ENCODE measurements around the gene SPAG17. TPM values are rescaled to one million over a fixed set of nuclear protein-coding genes. Genes with fewer than 3 reads are reported as not detected.

Gene SPAG17
- total and polyA plus RNA-seq, 2 of the 4 experiments (the other 2 are of a cell fraction), result 0.10 TPM; not detected in 1

DNA sequence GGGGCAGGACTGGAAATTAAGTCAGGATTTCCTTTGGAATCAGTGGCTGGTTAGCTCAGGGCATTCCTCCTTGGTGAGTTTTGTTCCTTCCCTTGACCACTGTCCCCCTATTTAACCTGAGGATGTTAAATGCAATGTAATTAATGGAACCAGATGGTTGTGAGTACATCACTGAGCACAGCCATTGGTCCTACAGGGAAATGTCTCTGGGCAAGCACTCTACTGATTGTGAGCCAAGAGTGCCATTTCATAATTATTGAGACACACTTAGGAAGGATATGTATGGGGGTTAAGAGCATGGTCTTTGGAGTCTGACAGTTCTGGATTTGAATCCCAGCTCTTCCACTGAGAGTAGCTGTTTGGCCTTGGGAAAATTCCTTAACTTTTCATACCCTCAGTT lies 74.4 kb downstream of the SPAG17 start:
- no peak overlapping the region for H2AK9ac ChIP-seq (replicated peaks; ENCODE audit: low read depth, low read length, poor library complexity)
- in situ Hi-C loops (cut with MboI; ENCODE audit: low sequenced_read_pairs), result no loop called here
- H2BK5ac ChIP-seq (ENCODE audit: low read depth, low read length, poor library complexity, severe bottlenecking), result no peak overlapping the region
- intact Hi-C loops (cut with micrococcal nuclease), result no loop called here
- H3K4ac ChIP-seq (ENCODE audit: low read depth, low read length), result no peak overlapping the region
- no peak overlapping the region for H3K4me3 ChIP-seq (ENCODE audit: insufficient read depth, low read depth, low read length)
- CTCF ChIA-PET, result interaction anchor here (0.6 to 1.1 kb wide), 2 partner anchors 13 to 403 kb away, joined by 3 read pairs; no protein-coding TSS in a partner anchor
- DNase-seq (no peak), ATAC-seq (ENCODE audit: low read depth) (no peak)
- no peaks in the 10 kb centered on the region for H3K9me1 ChIP-seq (ENCODE audit: insufficient read depth, low read length)
- POLR2A ChIA-PET (ENCODE audit: unreplicated experiment), result no interaction called here
- H2BK20ac ChIP-seq (ENCODE audit: low read depth, low read length), result no peak overlapping the region
- no peak overlapping the region for H4K91ac ChIP-seq (ENCODE audit: insufficient read depth, low read depth, low read length)
- H3K9ac ChIP-seq (ENCODE audit: low read depth, low read length), result no peak overlapping the region
- H3K4me2 ChIP-seq (ENCODE audit: low read depth, low read length), result no peak overlapping the region
- H2AFZ ChIP-seq (replicated peaks; ENCODE audit: low read length, poor library complexity), result no peak overlapping the region
- no peak overlapping the region for H2BK120ac ChIP-seq (ENCODE audit: low read depth, low read length)
- H3K23ac ChIP-seq (ENCODE audit: low read depth, low read length), result no peak overlapping the region
- no peak overlapping the region for H2AK5ac ChIP-seq (ENCODE audit: low read depth, low read length)
- no peak overlapping the region for H3K18ac ChIP-seq (ENCODE audit: low read depth, low read length)
- no peaks in the 10 kb centered on the region for H3K9me3 ChIP-seq (ENCODE audit: control insufficient read depth, insufficient read depth, low read length)
- no peaks in the 10 kb centered on the region for H4K20me1 ChIP-seq (ENCODE audit: insufficient read depth, low read length)
- H3K79me1 ChIP-seq (ENCODE audit: low read depth in 1 of 2, low read length in 2 of 2), result no peaks in the 10 kb centered on the region
- H3K56ac ChIP-seq (ENCODE audit: extremely low read depth, insufficient read depth, low read length), result no peak overlapping the region
- dilution Hi-C loops (cut with HindIII; ENCODE audit: low sequenced_read_pairs, unreplicated experiment), result no loop called here
- H3K14ac ChIP-seq (replicated peaks; ENCODE audit: low read depth, low read length), result no peak overlapping the region
- H3K27ac ChIP-seq (ENCODE audit: insufficient read depth, low read length), result no peak overlapping the region
- H3K27me3 ChIP-seq (ENCODE audit: control insufficient read depth, insufficient read depth, low read length), result no peaks in the 10 kb centered on the region; the same call in 1 of the 2 replicates
- no peaks in the 10 kb centered on the region for H3K4me1 ChIP-seq (ENCODE audit: control insufficient read depth, insufficient read depth, low read length)
- TF ChIP-seq MAFK (IDR thresholded peaks at IDR 0.05; ENCODE audit: low read depth, low read length) (no peak), CHD1 (IDR thresholded peaks at IDR 0.05; ENCODE audit: low read depth, low read length) (no peak), MXI1 (IDR thresholded peaks at IDR 0.05; ENCODE audit: borderline replicate concordance, low read depth, low read length) (no peak), CEBPB (IDR thresholded peaks at IDR 0.05; ENCODE audit: low read depth, low read length) (no peak), RAD21 (IDR thresholded peaks at IDR 0.05; ENCODE audit: low read length) (no peak), FOS (IDR thresholded peaks at IDR 0.05; ENCODE audit: low read depth, low read length) (no peak), SMC3 (IDR thresholded peaks at IDR 0.05; ENCODE audit: low read depth, low read length) (no peak), MAZ (IDR thresholded peaks at IDR 0.05; ENCODE audit: borderline replicate concordance, low read depth, low read length) (no peak), BHLHE40 (IDR thresholded peaks at IDR 0.05; ENCODE audit: low read depth, low read length) (no peak), RCOR1 (IDR thresholded peaks at IDR 0.05; ENCODE audit: insufficient replicate concordance, low read length) (no peak), POLR2A (IDR thresholded peaks at IDR 0.05; ENCODE audit: low read depth, low read length) (no peak), NFE2L2 (IDR thresholded peaks at IDR 0.05; ENCODE audit: low read depth, low read length) (no peak), RFX5 (IDR thresholded peaks at IDR 0.05; ENCODE audit: low read depth, low read length) (no peak)
- TF ChIP-seq, protein P1, sequence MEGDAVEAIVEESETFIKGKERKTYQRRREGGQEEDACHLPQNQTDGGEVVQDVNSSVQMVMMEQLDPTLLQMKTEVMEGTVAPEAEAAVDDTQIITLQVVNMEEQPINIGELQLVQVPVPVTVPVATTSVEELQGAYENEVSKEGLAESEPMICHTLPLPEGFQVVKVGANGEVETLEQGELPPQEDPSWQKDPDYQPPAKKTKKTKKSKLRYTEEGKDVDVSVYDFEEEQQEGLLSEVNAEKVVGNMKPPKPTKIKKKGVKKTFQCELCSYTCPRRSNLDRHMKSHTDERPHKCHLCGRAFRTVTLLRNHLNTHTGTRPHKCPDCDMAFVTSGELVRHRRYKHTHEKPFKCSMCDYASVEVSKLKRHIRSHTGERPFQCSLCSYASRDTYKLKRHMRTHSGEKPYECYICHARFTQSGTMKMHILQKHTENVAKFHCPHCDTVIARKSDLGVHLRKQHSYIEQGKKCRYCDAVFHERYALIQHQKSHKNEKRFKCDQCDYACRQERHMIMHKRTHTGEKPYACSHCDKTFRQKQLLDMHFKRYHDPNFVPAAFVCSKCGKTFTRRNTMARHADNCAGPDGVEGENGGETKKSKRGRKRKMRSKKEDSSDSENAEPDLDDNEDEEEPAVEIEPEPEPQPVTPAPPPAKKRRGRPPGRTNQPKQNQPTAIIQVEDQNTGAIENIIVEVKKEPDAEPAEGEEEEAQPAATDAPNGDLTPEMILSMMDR (conservative IDR thresholded peaks at IDR 0.05; ENCODE audit: low read depth, low read length), result no peak
- TF ChIP-seq, protein P2, sequence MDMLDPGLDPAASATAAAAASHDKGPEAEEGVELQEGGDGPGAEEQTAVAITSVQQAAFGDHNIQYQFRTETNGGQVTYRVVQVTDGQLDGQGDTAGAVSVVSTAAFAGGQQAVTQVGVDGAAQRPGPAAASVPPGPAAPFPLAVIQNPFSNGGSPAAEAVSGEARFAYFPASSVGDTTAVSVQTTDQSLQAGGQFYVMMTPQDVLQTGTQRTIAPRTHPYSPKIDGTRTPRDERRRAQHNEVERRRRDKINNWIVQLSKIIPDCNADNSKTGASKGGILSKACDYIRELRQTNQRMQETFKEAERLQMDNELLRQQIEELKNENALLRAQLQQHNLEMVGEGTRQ (IDR thresholded peaks at IDR 0.05; ENCODE audit: low read depth, low read length), result no peak
- TF ChIP-seq, protein P3, sequence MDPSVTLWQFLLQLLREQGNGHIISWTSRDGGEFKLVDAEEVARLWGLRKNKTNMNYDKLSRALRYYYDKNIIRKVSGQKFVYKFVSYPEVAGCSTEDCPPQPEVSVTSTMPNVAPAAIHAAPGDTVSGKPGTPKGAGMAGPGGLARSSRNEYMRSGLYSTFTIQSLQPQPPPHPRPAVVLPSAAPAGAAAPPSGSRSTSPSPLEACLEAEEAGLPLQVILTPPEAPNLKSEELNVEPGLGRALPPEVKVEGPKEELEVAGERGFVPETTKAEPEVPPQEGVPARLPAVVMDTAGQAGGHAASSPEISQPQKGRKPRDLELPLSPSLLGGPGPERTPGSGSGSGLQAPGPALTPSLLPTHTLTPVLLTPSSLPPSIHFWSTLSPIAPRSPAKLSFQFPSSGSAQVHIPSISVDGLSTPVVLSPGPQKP (IDR thresholded peaks at IDR 0.05; ENCODE audit: borderline replicate concordance, low read depth, low read length), result no peak
- no TSS peak for BruUV-seq (replicated peaks)
- no peak overlapping the region for H4K5ac ChIP-seq (ENCODE audit: low read depth, low read length)
- H4K8ac ChIP-seq (ENCODE audit: low read depth in 2 of 2, low read length in 2 of 2), result no peak overlapping the region
- H3K36me3 ChIP-seq (ENCODE audit: control insufficient read depth, insufficient read depth, low read length), result no peaks in the 10 kb centered on the region
- H2BK15ac ChIP-seq (ENCODE audit: low read depth, low read length), result no peak overlapping the region

Measured in IMR-90 (cell line).